Stimulated activated CD4-positive, alpha-beta T cell treated with anti-CD3 and anti-CD28 coated beads, Interleukin-2, amount 100 ng/mL, for 24 hours (primary cell): Measurements from ENCODE around the gene TRIP13.
"Not testable (repeated sequence)": the region's sequence is repeated elsewhere in the genome, so short reads cannot be mapped to it uniquely, and the experiment has no call there.

ENCODE experiments used
- DNase-seq, 2 donors: peaks; one replicate each; pipeline ENCODE4 v3.0.0-alpha.2; 2020

The TRIP13 gene

GRCh38 chr5:939368-939767 lies 46.7 kb downstream of the TRIP13 start:
- no peak for DNase-seq

DNA sequence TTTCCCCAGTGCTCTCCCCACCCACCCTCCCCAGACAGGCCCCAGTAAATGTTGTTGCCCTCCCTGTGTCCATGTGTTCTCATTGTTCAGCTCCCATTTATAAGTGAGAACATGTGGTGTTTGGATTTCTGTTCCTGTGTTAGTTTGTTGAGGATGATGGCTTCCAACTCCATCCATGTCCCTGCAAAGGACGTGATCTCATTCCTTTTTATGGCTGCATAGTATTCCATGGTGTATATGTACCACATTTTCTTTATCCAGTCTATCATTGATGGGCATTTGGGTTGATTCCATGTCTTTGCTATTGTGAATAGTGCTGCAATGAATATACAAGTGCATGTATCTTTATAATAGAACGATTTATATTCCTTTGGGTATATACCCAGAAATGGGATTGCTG lies 48.1 kb downstream of the TRIP13 start:
- DNase-seq: not testable (repeated sequence)

- no peak for DNase-seq
Observed at GRCh38 chr5:943201-943917, 50.7 kb downstream of the TRIP13 start.

DNA sequence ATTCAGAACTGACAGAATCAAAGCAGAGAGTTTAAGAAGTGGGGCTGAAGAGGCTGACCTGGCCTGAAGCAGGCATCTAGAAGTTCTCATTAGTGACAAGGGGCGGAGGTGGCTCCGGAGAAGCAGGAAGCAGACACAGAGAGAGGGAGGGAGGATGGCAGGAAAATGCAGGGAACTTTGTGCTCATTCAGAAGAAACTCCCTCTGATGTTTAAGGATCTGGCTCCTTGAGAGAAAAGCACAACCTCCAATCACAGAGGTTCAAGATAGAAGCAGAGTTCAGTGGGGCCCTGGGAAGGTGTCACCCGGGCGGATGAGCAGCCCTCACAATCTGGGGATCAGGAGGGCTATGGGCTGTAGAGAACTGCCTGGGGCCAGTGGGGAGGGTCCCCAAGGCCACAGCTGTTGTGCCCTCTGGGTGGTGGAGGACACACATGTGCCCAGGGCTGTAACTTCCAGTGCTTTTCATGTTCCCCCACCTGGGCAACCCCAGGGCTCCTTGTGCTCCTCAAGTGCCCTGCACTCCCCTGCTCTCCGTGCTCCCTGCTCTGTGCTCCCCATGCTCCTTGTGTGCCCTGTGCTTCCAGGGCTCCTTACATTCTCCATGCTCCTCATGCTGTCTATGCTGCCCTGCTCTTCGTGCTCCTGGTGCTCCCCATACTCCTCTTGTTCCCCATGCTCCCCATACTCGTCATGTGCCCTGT lies 51.4 kb downstream of the TRIP13 start:
- DNase-seq: no peak

DNA sequence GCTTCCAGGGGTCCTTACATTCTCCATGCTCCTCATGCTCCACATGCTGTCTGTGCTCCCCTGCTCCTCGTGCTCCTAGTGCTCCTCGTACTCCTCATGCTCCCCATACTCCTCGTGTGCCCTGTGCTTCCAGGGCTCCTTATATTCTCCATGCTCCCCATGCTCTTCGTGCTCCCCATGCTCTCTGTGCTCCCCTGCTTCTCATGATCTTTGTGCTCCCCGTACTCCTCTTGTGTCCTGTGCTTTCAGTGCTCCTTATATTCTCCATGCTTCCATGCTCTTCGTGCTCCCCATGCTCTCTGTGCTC lies 51.9 kb downstream of the TRIP13 start:
- no peak for DNase-seq

DNA sequence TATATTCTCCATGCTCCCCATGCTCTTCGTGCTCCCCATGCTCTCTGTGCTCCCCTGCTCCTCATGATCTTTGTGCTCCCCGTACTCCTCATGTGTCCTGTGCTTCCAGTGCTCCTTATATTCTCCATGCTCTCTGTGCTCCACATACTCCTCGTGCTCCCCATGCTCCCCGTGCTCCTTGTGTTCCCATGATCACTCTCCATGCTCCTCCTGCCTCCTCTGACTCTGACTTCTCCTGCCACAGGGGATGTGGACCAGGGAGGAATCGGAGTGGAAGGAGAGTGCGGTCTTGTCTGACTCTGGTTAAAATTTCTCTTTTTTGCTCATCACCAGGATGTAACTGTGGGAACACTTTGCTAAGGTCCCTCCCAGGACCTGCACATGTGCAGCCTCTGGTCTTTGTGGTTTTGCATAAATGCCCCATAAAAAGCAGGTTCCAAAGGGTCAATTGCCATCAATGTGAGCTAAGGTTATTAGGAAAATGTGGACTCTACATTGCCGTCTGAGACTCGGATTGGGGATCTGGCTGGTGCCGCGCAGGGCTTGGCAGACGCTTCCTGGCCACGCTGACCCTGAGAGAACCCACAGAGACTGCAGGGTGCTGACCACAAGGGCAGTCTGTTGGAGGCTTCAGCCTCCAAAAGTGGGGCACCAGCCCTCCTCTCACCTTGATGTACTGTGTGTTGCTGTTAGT lies 52.5 kb downstream of the TRIP13 start:
- DNase-seq: no peak

DNA sequence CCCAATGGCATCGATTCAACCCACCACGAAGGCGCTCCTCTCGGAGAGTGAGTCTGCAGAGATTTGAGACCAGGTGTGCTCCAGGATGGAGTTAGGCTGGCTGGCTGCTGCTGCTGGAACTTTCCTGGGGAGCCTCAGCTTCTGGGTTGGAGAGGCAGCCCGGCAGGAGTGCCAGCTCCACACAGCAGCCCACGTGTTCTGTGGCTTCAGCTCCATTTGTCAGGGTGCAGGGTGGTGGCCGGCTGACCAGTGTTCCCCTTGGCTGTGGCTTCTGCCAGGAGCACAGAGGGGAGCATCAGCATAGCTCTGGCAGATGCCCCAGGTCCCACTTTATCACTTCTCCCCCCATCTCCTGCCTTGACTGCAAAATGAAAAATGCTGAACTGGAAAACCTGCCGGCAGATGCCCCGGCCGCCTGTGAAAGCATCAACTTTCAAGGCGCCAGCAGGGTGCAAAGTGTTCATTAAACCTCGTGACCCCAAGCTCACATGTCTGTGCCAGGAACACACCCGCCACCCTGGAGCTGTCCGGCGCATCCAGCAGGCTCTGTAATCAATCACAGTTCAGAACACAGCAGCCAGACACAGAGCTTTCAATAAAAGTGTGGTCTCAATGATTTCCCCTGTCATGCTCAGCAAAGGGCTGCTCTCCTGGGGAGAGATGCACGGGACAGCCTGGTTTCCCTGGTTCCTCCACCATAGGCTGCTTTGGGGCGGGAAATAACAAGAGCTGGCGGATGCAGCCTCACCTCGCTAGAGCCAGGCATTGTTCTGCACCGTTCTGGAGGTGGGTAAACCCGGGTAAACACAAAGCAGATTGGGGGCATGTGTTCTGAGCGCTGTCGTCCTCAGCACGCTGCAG lies 53.2 kb downstream of the TRIP13 start:
- DNase-seq: no peak

DNA sequence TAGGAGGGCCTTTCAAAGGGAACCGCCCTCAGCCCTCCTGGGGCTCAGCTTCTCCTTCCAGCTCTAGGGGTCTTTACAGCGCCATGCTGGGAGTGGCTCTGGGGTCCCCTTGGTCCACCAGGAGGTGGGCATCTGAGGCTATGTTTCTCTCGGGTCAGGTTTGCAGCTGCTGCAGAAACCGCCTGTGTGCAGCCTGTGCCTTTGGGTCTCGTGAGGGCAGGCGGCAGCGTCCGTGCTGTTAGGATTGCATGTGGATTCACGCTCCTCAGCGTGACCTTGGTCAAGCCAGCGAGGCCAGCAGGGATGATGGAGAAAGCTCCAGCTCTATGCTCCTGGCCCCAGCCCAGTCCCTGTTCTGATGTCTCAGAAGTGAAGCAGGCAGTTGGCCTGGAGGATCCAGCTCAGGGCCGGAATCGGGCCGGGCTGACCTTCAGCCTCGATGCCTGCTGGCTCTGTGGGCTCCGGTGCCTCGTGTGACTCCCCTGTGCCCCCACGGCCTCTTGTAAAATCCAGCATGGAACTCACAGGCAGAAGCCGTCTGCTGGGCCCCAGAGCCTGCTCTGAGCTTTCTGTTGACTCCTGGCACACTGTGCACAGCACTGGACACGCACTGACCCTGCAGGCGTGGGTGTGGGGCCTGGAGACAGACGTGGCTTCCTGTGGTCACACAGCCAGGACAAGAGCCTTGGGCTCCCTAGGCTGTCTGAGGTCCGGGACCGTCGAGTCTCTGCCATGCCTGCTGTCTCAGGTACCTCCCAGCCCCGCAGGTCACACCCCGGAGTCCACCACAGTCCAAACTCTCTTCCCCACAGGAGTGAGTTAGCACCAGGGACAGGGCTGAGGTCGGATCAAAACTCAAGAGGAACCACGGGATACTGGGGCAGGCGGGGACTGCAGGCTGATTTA lies 54.3 kb downstream of the TRIP13 start:
- DNase-seq: no peak

GRCh38 chr5:947626-948471 lies 55.2 kb downstream of the TRIP13 start:
- DNase-seq: no peak

DNA sequence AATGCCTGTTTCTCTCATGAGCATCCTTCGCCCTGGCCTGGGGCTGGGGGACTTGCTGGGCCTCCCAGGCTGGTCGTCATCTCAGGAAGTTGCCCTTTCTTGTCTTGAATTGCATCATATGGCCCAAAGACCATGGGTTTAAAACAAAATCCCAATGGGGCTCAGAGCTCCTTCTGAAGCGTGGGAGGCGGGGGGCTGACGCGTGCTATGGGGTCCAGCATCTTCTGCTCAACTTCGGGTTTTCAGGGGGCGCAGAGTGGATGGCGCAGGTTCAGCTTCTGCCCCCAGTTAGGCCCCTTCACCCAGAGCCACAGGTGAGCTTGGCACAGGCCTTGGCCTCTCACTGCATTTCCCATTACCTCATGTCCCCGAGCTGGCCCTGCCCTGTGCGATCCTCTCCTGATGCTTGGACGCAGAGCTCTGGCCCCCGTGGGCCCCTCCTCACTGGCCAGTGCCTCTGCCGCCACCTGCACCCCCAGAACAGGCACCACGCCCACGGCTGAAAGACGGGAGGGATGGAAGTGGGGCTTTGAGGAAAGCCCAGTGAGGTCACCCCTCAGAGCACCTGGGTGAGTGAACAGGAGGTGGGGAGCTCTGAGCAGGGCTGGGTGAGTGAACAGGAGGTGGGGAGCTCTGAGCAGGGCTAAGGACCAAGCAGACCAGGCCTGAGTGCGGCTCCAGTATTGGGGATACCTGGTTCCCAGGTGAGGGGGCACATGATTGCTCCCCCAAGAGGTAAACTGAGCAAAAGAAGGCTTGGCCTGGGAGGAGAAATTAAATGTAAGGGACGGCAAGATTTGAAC lies 56.0 kb downstream of the TRIP13 start:
- DNase-seq: no peak

DNA sequence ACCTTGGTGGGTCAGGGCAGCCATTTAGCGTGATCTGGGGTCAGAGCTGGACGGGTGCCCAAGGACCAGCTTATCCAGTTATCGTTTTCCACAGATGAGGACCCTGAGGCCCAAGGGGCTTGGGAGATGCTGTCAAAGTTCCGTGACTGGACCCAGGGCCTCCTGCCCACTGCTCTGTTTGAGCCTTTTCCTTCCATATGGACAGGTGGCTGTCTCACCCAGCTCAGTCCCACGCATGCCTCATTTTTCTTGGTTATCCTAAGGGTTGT lies 56.5 kb downstream of the TRIP13 start:
- DNase-seq: no peak

DNA sequence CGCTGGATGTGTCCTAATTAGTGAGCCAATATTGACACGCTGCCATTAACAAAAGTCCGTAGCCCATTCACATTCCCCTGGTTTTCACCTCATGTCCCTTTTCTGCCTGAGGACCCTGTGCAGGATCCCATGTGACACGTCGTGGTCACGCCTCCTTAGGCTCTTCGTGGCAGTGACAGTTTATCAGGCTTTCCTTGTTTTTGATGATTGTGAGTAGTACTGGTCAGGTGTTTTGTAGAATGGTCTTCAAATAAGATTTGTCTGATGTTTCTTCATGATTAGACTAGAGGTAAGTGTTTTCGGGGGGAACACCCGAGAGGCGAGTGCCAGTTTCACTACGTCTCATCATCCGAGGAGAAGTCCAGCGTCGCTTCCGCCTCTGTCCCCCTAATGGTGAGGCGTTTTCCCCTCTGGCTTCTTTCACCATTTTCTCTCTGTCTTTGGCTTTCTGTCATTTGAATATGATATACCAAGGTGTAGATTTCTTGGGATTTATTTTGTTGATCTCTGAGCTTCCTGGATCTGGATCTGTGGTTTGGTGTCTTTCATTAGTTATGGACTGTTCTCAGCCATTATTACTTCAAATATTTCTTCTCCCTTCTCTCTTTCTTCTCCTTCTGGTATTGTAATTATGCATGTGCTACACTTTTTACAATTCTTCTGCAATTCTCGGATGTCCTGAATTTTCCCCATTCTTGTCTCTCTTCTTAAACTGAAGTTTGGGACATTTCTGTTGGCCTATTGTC lies 57.3 kb downstream of the TRIP13 start:
- no peak for DNase-seq

GRCh38 chr5:951940-952596 lies 59.4 kb downstream of the TRIP13 start:
- DNase-seq: no peak

- no peak for DNase-seq
Observed at GRCh38 chr5:952597-953271, 60.0 kb downstream of the TRIP13 start.

DNA sequence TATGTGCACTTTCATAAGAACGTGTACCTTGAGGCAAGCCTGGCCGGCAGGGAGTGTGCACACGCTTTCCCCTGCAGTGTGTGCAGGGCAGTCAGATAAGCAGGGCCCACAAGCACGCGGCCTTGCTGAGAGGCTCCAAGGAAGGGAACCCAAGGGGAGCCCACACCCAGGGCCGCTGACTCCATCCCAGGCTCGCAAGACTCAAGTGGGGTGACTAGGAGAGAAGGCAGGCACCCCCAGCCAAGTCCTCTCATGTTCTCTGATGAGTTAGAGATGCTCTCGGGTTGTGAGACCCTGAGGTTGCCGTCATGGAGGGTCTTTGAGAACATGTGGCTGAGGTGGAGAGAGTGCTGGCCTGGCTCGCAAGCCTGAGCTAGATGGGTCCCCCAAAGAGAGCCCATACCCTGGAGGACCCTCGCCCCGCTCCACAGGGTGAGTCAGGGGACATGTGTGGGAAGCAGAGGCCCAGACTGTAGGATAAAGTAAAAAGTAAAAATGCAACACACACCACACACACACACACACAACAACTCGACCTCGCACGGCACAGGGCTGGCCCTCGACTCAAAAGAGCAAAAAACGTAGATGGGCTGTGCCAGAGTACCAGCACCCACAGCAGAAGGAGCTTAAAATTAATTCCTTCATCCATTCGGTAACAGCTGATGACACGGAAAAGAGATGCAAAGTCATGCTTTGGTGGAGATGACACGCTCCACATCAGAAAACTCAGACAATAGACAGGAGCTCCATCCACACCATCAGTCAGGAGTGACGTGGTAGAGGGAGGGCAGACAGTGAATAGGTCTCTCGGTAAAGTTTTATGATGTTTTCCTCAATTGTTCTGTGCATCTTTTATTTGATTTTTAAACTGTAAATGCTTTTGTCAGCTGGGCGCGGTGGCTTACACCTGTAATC lies 61.1 kb downstream of the TRIP13 start:
- DNase-seq: no peak

GRCh38 chr5:955886-956761 lies 63.4 kb downstream of the TRIP13 start:
- DNase-seq: no peak
